B cell (primary cell): ENCODE measurements around the gene CDK6. TPM values are rescaled to one million over a fixed set of nuclear protein-coding genes. Genes with fewer than 3 reads are reported as not detected.

Experiments used
- ATAC-seq: fragments of 200-7000 bp; cut with Tn5 transposase; one replicate; pipeline ENCODE4 v1.10.0; 2021; ENCODE audit warnings: low read depth, mild to moderate bottlenecking, moderate number of reproducible peaks, moderate library complexity
- CTCF ChIA-PET: fragments of 350-600 bp; sonication (Branson Sonifier 250); formaldehyde crosslinking; loops from one replicate; lab custom pipeline; 2021; ENCODE audit warnings: antibody characterized with exemption, inconsistent platforms; lab: Charles Lee
- POLR2A ChIA-PET: fragments of 350-600 bp; sonication (Branson Sonifier 250); formaldehyde crosslinking; loops from one replicate; lab custom pipeline; 2021; ENCODE audit warnings: antibody characterized with exemption; lab: Charles Lee
- DNase-seq: peaks from one replicate; pipeline ENCODE4 v3.0.0; 2013
- H2AFZ ChIP-seq: 2 replicates; pipeline ENCODE4 v1.6.1; 2012; ENCODE audit warnings: mild to moderate bottlenecking, low read depth, low read length; ENCODE audit not compliant: insufficient read depth, poor library complexity, severe bottlenecking
- H3K27ac ChIP-seq, 2 donors: 1 replicate in 1 of 2; 2 replicates in 1 of 2; pipeline ENCODE4 v1.5.1; 2012 to 2013; ENCODE audit warnings: low read length in 2 of 2, mild to moderate bottlenecking in 2 of 2, moderate library complexity in 1 of 2
- H3K27me3 ChIP-seq, 4 experiments: fragments of 200-600 bp in 1 of 4; sonication (generic) in 1 of 4; replicated peaks in 1 of 4; 1 replicate in 2 of 4; 2 replicates in 2 of 4; pipeline versions ENCODE4 v1.6.1 to v1.7.0; 2013 to 2016; ENCODE audit warnings: low read length in 3 of 4, mild to moderate bottlenecking in 2 of 4, mixed read lengths in 1 of 4, moderate library complexity in 1 of 4; ENCODE audit not compliant: insufficient read depth in 4 of 4, control insufficient read depth in 3 of 4; ENCODE audit errors: control extremely low read depth in 1 of 4
- H3K36me3 ChIP-seq, 2 experiments: replicated peaks in 1 of 2; 1 replicate in 1 of 2; 2 replicates in 1 of 2; pipeline versions ENCODE4 v1.6.1 to v1.7.1; 2013; ENCODE audit warnings: low read length in 1 of 2; ENCODE audit not compliant: insufficient read depth in 2 of 2, control insufficient read depth in 1 of 2; ENCODE audit errors: control extremely low read depth in 1 of 2, extremely low read depth in 1 of 2
- H3K4me1 ChIP-seq, 2 donors: fragments of 200-600 bp in 1 of 2; sonication (generic) in 1 of 2; 1 replicate in 1 of 2; 2 replicates in 1 of 2; pipeline versions ENCODE4 v1.5.1 to v1.6.1; 2013 to 2017; ENCODE audit warnings: low read length in 2 of 2; ENCODE audit not compliant: control insufficient read depth in 2 of 2, insufficient read depth in 2 of 2
- H3K4me2 ChIP-seq: replicated peaks from 2 replicates; pipeline ENCODE3; 2012; ENCODE audit warnings: mild to moderate bottlenecking, low read depth, low read length; ENCODE audit not compliant: poor library complexity, severe bottlenecking
- H3K4me3 ChIP-seq, 5 experiments: fragments of 200-600 bp in 1 of 5; sonication (generic) in 1 of 5; 1 replicate in 3 of 5; 2 replicates in 2 of 5; pipeline versions ENCODE4 v1.5.1 to v1.7.0; 2011 to 2016; ENCODE audit warnings: low read length in 4 of 5, mild to moderate bottlenecking in 4 of 5, low read depth in 2 of 5, control low read depth in 1 of 5, moderate library complexity in 1 of 5; ENCODE audit not compliant: insufficient read depth in 1 of 5; ENCODE audit errors: control extremely low read depth in 1 of 5, extremely low read depth in 1 of 5
- H3K79me2 ChIP-seq: fragments of 200-600 bp; sonication (generic); one replicate; pipeline ENCODE4 v1.6.0; 2016; ENCODE audit warnings: low read length; ENCODE audit not compliant: control insufficient read depth, insufficient read depth
- H3K9ac ChIP-seq: fragments of 200-600 bp; sonication (generic); 2 replicates; pipeline ENCODE4 v1.6.1; 2017; ENCODE audit warnings: mild to moderate bottlenecking, low read length, moderate library complexity
- H3K9me3 ChIP-seq, 3 donors: one replicate each; pipeline versions ENCODE4 v1.6.1 to v1.7.1; 2013; ENCODE audit warnings: low read length in 2 of 3; ENCODE audit not compliant: control insufficient read depth in 2 of 3, insufficient read depth in 1 of 3; ENCODE audit errors: control extremely low read depth in 1 of 3
- H4K20me1 ChIP-seq: 2 replicates; pipeline ENCODE4 v1.6.0; 2012; ENCODE audit warnings: mild to moderate bottlenecking, low read length; ENCODE audit not compliant: insufficient read depth, control insufficient read depth, poor library complexity, severe bottlenecking
- H3K27ac Mint-ChIP-seq: one replicate; pipeline ENCODE4 v1.8.0; 2021; ENCODE audit warnings: mixed read lengths
- H3K27me3 Mint-ChIP-seq: one replicate; pipeline ENCODE4 v1.8.0; 2021; ENCODE audit warnings: mixed read lengths
- H3K4me1 Mint-ChIP-seq: one replicate; pipeline ENCODE4 v1.8.0; 2021; ENCODE audit warnings: mixed read lengths
- H3K4me3 Mint-ChIP-seq: one replicate; pipeline ENCODE4 v1.8.0; 2021; ENCODE audit warnings: mixed read lengths
- H3K9me3 Mint-ChIP-seq: one replicate; pipeline ENCODE4 v1.8.0; 2022; ENCODE audit warnings: mixed read lengths; ENCODE audit not compliant: insufficient read depth
- CTCF ChIP-seq: fragments of 200-600 bp; IDR thresholded peaks from one replicate; pipeline ENCODE4 v1.8.0; 2022; ENCODE audit warnings: antibody characterized with exemption, mild to moderate bottlenecking
- EZH2 ChIP-seq: IDR thresholded peaks from 2 replicates; pipeline ENCODE4 v1.6.1; 2012; ENCODE audit warnings: borderline replicate concordance, low read depth, mild to moderate bottlenecking, moderate library complexity, low read length; ENCODE audit not compliant: insufficient read depth, poor library complexity, severe bottlenecking
- WGBS: methylation state at CpG from one replicate; pipeline ENCODE4 v1.1.5; 2013; ENCODE audit warnings: missing lambda C conversion rate; ENCODE audit not compliant: insufficient coverage; 5-methylcytosine and 5-hydroxymethylcytosine counted together
- intact Hi-C: fragments of 100-400 bp; cut with micrococcal nuclease; formaldehyde crosslinking; loops from one replicate; pipeline ENCODE4 v1.10.0; 2022
- polyA plus RNA-seq: library from polyadenylated mRNA; depleted of rRNA; stranded (reverse); fragments of >200 nt; gene quantifications from 2 replicates; pipeline ENCODE4 v1.2.3, GENCODE V29; 2012
- total RNA-seq, 2 donors: library from RNA; stranded (reverse); fragments of 120-200 nt in 1 of 2; gene quantifications; 1 replicate in 1 of 2; 2 replicates in 1 of 2; pipeline versions ENCODE4 v1.2.3 to v1.2.4, GENCODE V29; 2013 to 2022

Gene CDK6
- total and polyA plus RNA-seq, 2 donors (not counting 1 experiment from before 2014, with no cell fraction given) = 3.0 to 14.6 TPM

- Histone ChIP-seq H3K9ac (no peak overlapping the region), H4K20me1 (no peaks in the 10 kb centered on the region), H3K4me1 (peaks cover 16 to 20% of the 10 kb centered on the region in 2 donors), H3K79me2 (peaks cover 82% of the 10 kb centered on the region), H3K4me3 (no peak overlapping the region), H2AFZ (peak overlapping the region; percentile 46), H3K9me3 (no peaks in the 10 kb centered on the region), H3K36me3 (no peaks in the 10 kb centered on the region), H3K27ac (no peak overlapping the region), H3K27me3 (no peaks in the 10 kb centered on the region), H3K4me2 (peak overlapping the region; percentile 18)
- DNase-seq = peak; percentile 66
- peak overlapping the region; percentile 63 for H3K4me3 Mint-ChIP-seq
- peaks cover 27% of the 10 kb centered on the region for H3K4me1 Mint-ChIP-seq
- 24% methylated on average over 4 of the region's 10 CpGs for WGBS
- ATAC-seq = peak; percentile 78
- H3K9me3 Mint-ChIP-seq = no peaks in the 10 kb centered on the region
- H3K27ac Mint-ChIP-seq = peak overlapping the region; percentile 28
- intact Hi-C loops = loop anchor here (2.0 to 5.0 kb wide), 2 partner anchors 23 to 78 kb away; no protein-coding TSS in a partner anchor
- POLR2A ChIA-PET = no interaction called here
- CTCF ChIA-PET = no interaction called here
- H3K27me3 Mint-ChIP-seq = no peaks in the 10 kb centered on the region
- no peak for TF ChIP-seq CTCF
- no peak for TF ChIP-seq EZH2
Observed at GRCh38 chr7:92809760-92810573, 26.4 kb downstream of the CDK6 start.

- TF ChIP-seq CTCF (no peak), EZH2 (no peak)
- H3K27me3 Mint-ChIP-seq = no peaks in the 10 kb centered on the region
- Histone ChIP-seq H2AFZ (peak overlapping the region; percentile 46), H3K27ac (no peak overlapping the region), H3K27me3 (no peaks in the 10 kb centered on the region), H3K36me3 (no peaks in the 10 kb centered on the region), H3K4me2 (peak overlapping the region; percentile 18), H3K4me3 (no peak overlapping the region), H3K9ac (no peak overlapping the region), H3K4me1 (peaks cover 16 to 20% of the 10 kb centered on the region in 2 donors), H3K79me2 (peaks cover 81% of the 10 kb centered on the region), H3K9me3 (no peaks in the 10 kb centered on the region), H4K20me1 (no peaks in the 10 kb centered on the region)
- H3K9me3 Mint-ChIP-seq = no peaks in the 10 kb centered on the region
- POLR2A ChIA-PET = no interaction called here
- H3K4me3 Mint-ChIP-seq = peak overlapping the region; percentile 63
- ATAC-seq (no peak), DNase-seq (no peak)
- peaks cover 27% of the 10 kb centered on the region for H3K4me1 Mint-ChIP-seq
- intact Hi-C loops = no loop called here
- peak overlapping the region; percentile 28 for H3K27ac Mint-ChIP-seq
- CTCF ChIA-PET = no interaction called here
Observed at GRCh38 chr7:92809397-92809759, 27.0 kb downstream of the CDK6 start.
